GM19351 (cell line): ENCODE data around the gene CYP4F11.
"Not testable (repeated sequence)": the region's sequence is repeated elsewhere in the genome, so short reads cannot be mapped to it uniquely, and the experiment has no call there.

ENCODE experiments used
- ATAC-seq: cut with Tn5 transposase; IDR thresholded peaks from one replicate; pipeline ENCODE4 v1.9.1; 2021; ENCODE audit warnings: mild to moderate bottlenecking, moderate library complexity; ENCODE audit not compliant: unreplicated experiment

The CYP4F11 gene

GRCh38 chr19:15885167-15885566 is 49.2 kb downstream of the CYP4F11 start:
- ATAC-seq = no peak

- ATAC-seq = not testable (repeated sequence)
These were observed 51.0 kb downstream of the CYP4F11 start for GRCh38 chr19:15883329-15883728.

GRCh38 chr19:15874821-15875474 is 59.4 kb downstream of the CYP4F11 start:
- no peak for ATAC-seq

DNA sequence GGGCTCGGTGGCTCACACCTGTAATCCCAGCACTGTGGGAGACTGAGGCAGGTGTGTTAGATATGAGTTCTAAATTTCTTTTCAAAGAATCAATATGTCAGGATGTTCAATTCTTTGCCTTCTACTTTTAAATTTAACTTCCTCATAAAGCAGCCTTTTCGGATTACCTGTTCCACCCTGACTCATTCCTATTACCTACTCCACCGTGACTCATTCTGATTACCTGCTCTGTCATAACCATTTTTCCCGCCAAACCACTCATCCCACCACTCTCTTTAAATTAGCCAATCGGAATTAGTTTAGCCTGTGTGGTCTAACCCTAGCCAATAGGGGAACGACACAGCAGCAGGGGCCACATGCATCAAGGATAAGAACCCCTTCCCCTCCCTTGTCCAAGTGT is 60.6 kb downstream of the CYP4F11 start:
- not testable (repeated sequence) for ATAC-seq

DNA sequence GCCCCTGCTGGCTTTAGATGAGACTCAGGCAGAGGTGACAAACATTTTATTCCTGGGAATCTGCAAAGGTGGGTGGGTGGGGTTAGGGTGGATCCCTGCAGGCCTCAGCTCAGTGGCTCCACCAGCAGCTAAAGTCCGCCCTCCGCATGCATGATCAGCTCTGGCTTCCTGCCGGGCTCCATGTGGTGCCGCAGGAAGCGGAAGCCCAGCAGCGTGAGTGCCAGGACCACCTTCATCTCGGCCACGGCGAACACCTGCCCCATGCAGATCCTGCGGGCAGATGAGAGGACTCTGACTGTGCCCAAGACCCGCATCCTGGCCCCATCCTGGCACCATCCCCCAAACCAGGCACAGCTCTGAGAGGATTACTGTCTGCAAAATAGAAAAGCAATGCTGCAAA is 62.8 kb downstream of the CYP4F11 start:
- ATAC-seq = no peak

DNA sequence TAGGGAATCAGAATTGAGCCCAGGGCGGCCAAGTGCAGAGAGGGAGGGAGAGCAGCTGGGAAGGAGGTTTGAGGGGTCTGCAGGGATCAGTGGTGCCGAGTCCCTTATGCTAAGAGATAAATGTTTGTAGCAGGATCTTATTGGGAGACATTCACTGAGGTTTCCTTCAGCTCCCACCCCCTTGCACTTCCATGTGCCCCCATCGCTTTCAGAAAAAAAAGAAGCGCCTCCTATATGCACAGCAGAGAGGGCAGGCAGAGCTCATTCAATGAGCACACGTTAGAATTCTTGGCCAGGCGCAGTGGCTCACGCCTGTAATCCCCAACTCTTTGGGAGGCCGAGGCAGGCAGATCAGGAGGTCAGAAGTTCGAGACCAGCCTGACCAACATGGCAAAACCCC is 64.5 kb downstream of the CYP4F11 start:
- ATAC-seq = no peak

DNA sequence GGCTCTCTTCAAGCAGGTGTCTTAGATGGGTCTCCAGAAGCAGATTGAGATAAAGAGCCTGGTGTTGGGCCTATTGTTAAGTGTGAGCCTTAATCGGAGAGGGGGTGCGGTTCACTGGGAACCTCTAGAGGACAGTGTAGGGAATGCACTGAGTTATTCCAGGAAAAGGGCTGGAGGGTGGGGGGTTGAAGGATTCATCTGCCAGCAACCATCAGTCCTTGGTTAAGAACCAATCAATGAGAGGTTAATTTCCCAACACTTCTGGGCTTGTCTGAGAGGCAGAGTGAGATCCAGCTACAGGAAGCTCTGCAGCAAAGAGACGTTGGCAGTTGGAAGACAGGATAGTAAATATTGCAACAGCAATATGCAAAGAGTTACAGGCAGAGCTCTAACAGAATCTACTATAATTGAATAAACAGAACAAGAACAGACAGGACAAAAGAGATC is 65.2 kb downstream of the CYP4F11 start:
- no peak for ATAC-seq

- no peak for ATAC-seq
These were observed 67.7 kb downstream of the CYP4F11 start for GRCh38 chr19:15866636-15867035.

DNA sequence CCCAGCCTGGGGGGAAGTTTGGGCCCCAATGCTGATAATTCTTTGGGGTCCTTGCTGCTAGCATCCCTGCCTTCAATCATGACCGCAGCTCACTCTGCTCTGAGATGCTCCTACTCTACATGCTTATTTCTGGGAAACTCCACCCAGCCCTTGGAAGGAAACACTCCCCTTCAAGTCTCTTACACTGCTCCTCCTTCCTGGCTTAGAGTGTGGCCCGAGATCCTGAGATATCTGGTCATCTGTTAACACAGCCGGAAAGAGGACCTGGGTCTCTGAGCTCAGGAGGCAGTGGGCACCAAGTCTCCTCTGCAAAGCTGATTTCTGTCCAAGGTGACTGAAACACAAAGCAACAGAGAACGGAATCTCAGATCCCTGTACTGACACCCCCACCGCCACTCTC is 69.5 kb downstream of the CYP4F11 start:
- no peak for ATAC-seq

DNA sequence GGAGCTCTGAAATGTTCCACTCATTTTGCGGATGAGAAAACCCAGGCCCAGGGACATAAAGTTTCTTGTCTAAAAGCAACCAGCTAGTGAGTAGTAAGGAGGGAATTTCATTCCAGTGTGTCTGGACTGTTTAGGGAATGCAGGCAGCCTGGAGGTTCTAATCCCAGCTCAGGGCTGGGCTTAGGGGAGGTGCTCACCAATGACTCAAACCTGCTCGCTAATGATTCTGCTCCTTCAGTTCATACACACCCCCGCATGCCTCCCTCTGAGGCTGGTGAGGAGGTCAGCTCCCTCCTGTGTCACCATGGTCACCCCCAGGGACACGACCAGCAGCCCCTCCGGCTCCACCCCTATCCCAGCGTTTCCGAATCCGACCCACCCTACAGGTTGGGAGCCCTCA is 71.1 kb downstream of the CYP4F11 start:
- no peak for ATAC-seq

DNA sequence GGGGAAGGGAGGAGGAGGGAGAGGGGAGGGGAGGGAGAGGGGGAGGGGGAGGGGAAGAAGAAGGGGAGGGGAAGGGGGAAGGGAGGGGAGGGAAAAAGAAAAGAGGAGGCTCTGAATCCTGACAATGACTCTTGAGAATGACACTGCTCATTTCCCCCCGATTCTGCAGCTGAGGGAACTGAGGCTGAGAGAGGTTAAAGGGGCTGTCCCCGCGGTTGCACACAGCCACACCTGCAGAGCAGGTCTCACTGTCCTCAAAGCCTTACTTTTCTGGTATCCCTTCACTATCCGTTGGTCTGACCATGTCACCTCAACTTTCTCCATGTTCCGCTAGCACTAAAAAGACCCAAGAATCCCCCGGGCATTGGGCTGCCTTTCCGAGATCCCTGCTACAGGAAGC is 71.9 kb downstream of the CYP4F11 start:
- ATAC-seq = no peak
